NCI-H1105 (cell line): ENCODE results near the gene LRRC9.
"Not testable (repeated sequence)": the region's sequence is repeated elsewhere in the genome, so short reads cannot be mapped to it uniquely, and the experiment has no call there.

ENCODE experiments used
- DNase-seq: peaks from one replicate; lab custom pipeline; 2025; lab: John Stamatoyannopoulos, UW

Gene LRRC9

DNA sequence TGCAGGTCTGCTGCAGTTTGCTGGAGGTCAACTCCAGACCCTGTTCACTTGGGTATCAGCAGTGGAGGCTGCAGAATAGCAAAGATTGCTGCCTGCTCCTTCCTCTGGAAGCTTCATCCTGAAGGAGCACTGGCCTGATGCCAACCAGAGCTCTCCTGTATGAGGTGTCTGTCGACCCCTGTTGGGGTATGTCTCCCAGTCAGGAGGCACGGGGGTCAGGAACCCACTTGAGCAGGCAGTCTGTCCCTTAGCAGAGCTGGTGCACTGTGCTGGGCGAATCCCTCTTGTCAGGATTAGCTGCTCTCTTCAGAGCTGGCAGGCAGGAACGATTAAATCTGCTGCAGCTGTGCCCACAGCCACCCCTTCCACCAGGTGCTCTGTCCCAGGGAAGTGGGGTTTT, 37.9 kb downstream of the LRRC9 start:
- not testable (repeated sequence) for DNase-seq

DNA sequence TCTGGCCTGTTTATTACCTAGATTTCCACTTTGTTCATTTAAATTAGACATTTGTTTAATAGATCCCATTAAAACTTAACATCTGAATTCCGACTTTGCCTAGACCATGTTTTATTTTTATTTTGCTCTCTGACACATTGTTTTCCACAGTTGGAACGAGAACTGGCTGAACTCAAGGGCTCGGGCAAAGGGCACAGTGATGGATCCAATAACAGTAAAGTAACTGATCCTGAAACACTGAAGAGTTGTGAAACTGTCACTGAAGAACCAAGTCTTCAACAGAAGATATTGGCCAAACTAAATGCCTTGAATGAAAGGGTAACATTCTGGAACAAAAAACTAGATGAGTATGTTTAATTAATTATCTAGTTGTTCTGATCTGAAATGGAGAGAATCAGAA, 39.7 kb downstream of the LRRC9 start:
- DNase-seq, result no peak

DNA sequence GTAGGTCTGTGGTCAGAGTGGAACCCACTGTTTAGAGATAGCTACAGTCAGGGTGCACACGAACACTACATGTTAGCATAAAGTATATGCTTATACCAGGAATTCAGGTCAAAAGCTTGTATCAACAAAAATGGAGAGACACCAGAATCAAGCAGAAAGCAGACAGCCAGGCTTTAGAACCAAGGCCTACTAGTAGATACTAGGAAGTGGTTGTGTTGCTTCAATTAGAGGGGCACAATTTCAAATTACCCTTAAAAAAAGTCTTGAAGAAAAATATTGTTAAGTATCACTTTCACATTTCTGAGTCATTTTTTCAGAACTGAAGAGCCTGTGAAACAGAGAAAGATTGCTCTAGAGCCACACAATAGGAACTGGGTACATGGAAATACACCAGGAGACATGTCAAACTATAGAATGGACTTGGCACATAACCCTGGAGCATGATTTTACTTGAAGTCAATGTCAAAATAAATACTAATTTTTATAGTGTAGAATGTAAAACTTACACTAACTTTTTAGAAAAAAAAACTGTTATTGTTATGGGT, 41.6 kb downstream of the LRRC9 start:
- no peak for DNase-seq

DNA sequence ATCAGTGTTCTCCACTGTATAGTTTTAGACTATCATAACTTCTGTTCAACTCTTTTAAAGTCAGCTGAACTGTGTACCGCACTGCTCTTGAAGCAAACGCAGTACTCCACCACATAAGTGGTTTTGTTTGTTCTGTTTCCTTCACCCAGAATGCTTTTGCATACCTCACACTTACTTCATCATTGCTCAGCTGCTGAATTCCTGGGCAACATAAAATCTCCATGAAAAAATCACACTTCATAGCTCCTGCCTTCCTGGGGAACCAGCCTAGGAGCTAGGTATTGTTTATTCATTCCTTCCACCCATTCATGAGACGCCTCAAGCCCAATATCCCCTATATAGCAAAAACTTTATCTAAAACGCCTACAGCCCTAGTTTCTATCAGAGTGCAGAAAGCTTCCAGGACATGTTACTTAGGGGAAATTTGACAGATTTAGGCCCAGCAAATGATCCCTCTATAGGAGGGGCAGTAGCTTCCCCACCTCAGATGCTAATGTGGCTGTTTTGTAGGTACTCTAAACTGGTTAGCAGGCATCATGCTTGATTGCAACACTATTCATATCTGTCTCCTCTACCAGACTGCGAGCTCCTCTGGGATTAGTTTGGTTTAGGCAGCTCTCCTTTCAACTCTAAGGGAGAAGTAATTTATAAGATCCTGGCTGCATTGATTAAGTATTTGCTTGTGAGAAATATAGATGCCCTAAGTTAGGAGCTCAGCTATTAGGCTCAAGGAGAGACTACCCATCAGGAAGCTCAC, 44.5 kb downstream of the LRRC9 start:
- DNase-seq, result no peak

DNA sequence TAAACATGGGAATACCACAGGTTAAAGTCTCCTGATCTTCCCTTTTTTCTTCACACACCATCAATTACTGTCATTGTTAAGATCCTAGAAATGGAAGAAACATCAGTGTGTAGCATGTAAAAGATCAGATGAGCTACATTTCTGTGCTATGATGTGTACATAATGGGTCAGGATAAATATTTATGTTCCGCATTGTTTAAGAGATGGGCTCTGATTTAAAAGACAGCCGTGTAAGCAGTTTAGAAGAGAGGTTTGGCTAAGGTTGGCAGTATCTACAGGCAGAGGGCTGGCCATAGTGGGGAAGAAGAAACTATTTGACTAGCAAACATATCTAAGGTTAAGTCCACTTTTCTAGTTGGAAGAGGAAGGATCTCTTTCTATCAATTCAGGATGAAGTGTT, 49.4 kb downstream of the LRRC9 start:
- DNase-seq, result no peak

DNA sequence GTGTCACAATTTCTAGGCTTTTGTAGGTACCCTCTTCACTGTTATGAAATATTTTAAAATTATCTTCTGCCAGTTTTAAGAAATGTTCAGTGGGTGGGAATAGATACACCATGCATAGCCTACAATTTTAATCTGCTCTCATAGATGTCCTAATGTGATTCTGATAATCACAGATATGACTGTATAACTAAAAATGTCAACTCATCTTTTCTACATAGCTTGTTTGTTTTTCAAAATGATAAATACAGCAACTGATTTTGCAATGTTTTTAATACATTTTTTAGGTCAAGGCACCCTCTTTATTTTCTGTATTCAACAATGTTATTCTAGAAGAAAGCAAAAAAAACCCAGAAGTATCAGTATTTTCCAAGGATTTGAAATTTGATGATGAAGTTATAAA, 61.6 kb downstream of the LRRC9 start:
- DNase-seq, result no peak

DNA sequence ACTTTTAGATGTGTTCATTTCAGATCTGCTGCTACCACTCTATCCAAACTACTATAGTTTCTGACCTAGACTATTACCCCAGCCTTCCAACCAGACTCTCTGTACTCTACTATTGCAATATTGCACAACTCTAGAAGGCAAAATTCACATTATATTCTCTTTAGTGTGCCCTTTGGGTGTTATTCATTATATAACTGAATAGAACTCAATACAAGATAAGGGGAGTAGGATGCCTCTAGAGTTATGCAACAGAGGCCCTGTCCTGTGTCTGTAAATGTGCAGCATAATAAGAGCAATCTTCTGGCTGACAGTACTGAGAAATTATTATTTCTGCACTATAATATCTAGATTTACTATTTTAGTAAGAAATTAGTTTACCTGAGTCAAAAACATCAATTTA, 63.1 kb downstream of the LRRC9 start:
- DNase-seq, result no peak

DNA sequence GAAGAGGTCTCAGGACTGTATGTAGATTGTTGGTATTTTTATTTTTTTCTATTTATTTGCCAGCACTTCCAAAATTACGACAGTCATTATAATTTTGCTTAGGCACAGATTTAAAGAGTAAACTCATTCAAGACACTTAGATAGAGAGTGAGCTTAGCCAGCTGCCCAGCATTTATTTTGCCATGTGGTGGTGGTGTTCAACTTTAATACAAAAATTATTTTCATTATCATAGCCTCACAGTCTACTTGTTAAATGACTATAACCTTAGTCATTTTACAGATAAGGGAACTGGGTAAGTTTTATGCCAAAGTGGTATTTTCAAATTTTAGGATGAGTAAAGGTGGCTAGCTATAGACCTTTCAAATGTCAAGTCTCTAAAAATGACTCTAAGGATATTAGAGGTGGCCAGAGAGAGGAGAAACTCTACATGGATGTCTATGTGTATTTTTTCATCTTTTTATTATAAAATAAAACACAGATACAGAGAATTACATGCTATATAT, 66.7 kb downstream of the LRRC9 start:
- no peak for DNase-seq

DNA sequence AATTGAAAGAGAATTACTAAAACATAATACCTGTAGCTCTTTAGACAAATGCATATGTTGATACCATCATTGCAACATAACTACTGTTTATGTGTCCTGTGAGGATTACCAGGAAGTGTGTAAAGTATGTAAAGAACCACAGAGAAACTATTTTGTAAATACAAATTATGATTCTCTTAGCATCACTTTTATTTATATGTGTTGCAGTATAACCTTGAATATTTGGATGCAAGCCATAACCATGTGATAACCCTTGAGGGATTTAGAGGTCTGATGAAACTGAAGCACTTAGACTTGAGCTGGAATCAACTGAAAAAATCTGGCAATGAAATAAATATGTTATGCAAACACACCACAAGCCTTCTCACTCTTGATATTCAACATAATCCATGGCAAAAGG, 77.5 kb downstream of the LRRC9 start:
- peak; percentile 21 for DNase-seq

DNA sequence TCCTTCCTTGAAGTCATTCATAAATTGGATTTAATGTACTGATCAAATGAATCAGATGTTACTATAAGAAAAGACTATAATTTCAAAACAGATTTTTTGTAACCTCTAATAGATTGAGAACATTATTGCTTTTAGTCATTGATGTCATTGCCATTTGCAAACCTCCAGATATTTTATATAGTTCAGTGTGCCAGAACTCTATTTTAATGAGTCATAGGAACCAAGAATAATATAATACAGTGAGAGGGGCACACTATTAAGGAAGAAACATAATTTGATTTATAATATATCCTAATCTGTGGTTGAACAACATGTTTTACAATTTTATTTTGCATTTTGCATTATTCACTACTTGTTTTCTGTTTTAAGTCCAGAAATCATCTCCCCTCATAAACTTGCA, 78.0 kb downstream of the LRRC9 start:
- DNase-seq, result no peak

DNA sequence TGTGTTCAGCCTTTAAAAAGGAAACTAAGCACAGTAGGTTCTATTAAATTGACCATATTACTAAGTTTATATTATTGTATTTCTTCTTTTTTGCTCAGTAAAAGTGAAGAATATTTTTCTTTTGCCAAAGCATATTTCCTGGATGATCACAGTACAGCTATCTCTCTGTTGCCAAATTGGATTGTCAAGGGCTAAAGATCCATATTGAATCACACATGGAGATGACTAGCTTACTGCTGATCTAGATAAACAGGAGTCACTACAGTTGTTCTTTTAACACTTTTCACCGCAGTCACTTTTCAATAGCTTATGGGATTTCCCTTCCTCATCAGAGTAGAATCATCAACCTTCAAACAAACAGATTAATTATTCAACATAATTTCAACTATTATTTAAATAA, 78.6 kb downstream of the LRRC9 start:
- DNase-seq, result no peak

DNA sequence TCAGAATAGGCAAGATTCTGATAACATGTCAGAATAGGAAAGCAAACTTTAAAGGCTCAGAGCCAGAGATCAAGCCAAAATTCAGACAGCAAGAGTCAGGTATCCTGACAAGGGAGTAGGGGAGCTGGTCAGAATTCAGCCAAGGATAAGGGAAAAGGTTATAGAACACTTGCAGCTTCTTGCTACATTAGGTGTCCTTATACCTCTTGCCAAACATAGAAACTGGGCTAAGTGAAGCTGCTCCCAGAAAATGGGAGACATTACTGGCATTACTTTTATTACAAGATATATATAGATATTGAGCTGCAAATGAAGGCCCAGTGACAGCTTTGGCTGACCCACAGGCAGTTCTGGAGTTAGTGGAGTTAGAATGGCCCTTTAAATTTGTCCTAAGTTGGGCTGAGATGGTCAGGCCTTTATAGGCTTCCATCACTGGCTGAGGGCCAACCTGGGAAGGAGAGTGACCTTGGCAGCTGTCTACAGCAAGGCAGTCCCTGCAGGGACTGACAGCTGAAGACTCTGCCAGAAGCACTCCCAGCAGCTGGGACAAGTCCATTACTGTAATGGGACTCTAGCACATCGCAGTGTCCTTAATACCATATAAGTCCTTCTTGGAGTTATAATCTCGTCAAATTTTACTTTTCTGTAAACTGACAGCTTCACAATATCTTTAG, 83.0 kb downstream of the LRRC9 start:
- DNase-seq, result peak; percentile 17

DNA sequence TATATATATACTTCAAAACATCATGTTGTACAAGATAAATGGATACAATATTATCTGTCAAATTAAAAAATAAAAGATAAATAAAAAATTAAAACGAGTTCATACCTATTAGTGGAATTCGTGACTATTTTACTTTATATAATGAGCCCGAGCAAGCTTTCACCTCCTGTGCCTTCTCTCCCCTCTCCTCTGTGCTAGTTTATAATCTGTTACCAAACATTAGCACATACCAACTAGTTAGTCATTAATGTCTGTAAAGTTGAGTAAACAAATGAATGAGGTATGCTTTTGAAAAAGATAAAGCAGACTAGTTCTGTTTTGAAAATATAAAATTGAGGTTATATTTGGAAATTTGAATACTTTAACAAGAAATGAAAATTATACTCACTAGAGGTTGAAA, 84.0 kb downstream of the LRRC9 start:
- DNase-seq, result no peak

DNA sequence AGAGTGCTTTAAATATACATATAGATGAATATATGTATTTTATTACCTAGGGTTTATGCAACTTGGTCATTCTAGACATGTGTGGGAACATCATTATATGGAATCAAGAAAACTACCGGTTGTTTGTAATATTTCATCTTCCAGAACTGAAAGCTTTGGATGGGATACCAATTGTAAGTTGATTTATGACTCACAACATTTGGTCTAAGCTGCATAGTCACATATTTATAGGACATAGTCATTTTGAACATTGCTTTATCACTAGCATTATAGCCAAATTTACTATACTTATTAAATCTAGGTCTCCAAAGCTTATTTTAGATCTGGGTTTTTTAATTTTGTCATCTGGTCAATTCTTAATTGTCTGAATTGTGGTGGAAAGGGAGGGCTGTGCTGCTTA, 88.1 kb downstream of the LRRC9 start:
- no peak for DNase-seq

DNA sequence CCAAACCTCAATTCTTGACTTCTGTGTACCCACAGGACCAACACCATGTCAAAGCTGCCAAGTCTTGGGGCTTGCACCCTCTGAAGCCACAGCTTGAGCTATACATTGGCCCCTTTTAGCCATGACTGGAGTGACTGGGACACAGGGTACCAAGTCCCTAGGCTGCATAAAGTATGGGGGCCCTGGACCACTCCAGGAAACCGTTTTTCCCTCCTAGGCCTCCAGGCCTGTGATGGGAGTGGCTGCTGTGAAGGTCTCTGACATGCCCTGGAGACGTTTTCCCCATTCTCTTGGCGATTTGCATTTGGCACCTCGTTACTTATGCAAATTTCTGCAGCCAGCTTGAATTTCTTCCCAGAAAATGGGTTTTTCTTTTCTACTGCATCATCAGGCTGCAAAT, 90.3 kb downstream of the LRRC9 start:
- not testable (repeated sequence) for DNase-seq

DNA sequence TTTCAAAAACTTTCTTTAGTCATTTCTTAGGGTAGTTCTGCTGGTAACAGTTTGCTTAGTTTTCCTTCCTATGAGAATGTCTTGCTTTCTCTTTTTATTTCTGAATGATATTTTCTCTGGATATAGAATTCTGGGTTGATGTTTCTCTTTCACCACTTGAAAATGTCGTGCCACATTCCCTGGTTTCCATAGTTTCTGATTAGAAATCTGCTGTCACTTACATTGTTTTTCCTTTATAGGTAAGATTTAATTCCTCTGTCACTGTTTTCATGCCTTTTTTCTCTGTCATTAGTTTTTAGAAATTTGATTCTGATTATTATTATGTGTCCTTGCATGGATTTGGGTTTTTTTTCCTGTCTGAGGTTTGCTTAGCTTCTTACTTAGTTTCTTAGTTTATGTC, 94.5 kb downstream of the LRRC9 start:
- DNase-seq, result no peak

DNA sequence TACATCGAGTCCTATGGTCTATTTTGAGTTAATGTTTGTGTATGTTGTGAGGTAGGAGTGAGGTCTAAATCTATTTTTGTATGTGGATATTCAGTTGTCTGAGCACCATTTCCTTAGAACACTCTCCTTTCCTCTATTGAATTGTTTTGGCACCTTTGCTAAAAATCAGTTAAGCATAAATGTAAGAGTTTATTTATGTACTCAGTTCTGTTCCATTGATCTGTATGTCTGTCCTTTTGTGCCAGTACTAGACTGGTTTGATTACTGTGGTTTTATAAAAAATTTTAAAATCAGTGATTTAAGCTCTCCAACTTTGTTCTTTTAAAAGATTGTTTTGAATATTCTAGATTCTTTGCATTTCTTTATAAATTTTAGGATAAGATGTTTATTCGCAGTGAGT, 101.7 kb downstream of the LRRC9 start:
- no peak for DNase-seq

DNA sequence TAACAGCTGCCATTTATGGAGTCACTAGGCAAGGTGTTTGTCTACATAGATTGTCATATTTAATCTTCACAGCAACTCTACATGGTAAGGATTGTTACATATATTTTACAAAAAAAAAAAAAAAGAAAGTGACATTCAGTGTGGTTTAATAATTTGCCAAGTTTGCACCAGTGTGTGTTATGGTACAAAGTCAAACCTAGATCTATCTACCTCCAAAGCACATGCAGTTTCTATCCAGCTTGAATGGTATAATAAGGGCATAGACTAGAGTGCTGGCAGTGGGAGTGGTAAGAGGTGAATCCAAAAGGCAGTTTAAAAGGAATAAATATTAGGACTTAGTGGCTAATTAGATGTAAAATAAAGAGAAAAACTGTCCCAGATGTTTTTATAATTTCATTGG, 105.6 kb downstream of the LRRC9 start:
- no peak for DNase-seq

DNA sequence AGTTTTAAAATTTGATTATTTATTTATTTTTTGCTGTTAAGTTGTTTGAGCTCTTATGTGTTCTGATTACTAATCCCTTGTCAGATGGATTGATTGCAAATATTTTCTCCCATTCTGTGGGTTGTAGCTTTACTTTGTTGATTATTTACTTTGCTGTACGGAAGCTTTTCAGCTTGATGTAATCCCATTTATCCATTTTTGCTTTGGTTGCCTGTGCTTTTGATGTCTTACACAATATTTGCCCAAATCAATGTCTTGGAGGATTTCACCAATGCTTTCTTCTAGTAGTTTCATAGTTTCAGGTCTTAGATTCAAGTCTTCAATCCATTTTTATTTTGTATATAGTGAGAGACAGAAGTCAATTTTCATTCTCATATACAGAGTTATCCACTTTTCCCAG, 115.2 kb downstream of the LRRC9 start:
- DNase-seq, result no peak

DNA sequence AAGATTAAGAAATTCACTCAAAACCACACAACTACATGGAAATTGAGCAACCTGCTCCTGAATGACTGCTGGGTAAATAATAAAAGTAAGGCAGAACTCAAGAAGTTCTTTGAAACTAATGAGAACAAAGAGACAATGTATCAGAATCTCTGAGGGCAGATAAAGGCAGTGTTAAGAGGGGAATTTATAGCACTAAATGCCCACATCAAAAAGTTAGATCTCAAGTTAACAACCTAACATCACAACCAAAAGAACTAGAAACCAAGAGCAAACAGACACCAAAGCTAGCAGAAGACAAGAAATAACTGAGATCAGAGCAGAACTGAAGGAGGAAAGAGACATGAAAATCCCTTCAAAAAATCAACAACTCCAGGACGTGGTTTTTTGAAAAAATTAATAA, 128.0 kb downstream of the LRRC9 start:
- not testable (repeated sequence) for DNase-seq

DNA sequence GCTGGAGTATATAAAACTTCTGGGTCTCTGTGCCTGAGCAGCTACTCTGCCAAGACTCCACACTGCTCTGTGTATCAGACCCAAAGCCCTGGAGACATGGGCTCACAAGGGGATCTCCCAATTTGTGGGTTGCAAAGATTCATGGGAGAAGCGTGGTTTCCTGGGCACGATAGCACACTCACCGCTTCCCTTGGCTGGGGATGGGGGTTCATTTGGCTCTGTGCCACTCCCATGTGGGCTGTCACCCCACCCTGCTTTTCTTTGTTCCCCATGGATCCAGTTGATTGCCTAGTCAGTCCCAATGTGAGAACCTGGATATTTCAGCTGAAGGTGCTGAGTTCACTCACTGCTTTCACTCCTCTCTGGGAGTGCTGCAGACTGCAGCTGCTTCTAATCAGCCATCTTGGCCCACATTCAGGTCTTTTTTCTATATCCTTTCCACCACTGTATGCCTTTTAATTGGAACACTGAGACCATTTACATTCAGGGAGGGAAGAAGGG, 131.8 kb downstream of the LRRC9 start:
- no peak for DNase-seq

DNA sequence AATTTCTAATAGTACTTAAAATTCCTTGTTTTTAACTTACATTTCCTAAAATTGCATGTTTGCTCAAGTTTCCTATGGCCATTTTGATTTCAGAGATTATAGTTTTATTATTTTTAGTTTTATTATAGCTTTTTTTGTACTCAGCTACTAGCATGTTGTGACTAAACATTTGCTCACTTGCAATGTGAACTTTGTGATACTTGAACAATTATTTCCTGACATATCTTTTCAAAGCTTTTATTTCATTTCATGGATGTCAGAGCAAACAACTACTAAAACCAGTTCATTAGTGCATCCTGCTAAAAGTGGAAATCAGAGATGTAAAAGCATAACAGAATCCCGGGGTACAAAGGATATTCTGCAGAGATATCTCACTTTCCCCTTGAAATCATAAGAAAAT, 138.1 kb downstream of the LRRC9 start:
- no peak for DNase-seq

DNA sequence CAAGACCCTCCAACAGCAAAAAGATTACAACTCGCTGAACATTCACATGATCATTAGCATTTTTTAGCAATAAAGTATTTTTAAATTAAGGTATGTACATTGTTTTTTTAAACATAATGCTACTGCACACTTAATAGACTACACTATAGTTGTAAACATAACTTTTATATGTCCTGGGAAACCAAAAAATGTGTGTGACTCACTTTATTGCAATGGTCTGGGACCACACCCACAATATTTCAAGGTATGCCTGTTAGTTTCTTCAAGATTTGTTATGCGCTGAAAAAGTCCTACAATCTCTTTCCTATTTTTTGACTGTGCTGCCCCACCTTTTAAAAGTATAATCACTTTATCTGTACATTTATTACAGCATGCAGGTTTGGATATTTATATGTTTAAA, 141.4 kb downstream of the LRRC9 start:
- no peak for DNase-seq
